HepG2 (cell line): ENCODE data around the gene RABGAP1L.

ENCODE experiments used
- E2F1 ChIP-seq: sonication (generic); formaldehyde crosslinking; IDR thresholded peaks from 2 replicates; pipeline ENCODE4 v1.5.0; 2020; ENCODE audit warnings: missing genetic modification reagents
- MTF1 ChIP-seq: sonication (generic); formaldehyde crosslinking; IDR thresholded peaks from 2 replicates; pipeline ENCODE4 v1.5.0; 2020; ENCODE audit warnings: missing genetic modification reagents
- TARDBP ChIP-seq: sonication (generic); formaldehyde crosslinking; IDR thresholded peaks from 2 replicates; pipeline ENCODE4 v1.8.0; 2022; ENCODE audit warnings: mild to moderate bottlenecking, missing genetic modification reagents
- ZNF879 ChIP-seq: sonication (generic); formaldehyde crosslinking; IDR thresholded peaks from 2 replicates; pipeline ENCODE4 v1.8.1; 2023; ENCODE audit warnings: missing genetic modification reagents

- no peak for TF ChIP-seq TARDBP
- TF ChIP-seq ZNF879 (CRISPR knock-in tag), result no peak
- no peak for TF ChIP-seq E2F1
- TF ChIP-seq MTF1 (CRISPR knock-in tag), result no peak
These were observed 265.8 kb downstream of the RABGAP1L start for GRCh38 chr1:174425121-174425520.
